Tibial artery (tissue), 4 donors: Measurements from ENCODE around the gene ANKMY2.

Source experiments
- DNase-seq, 2 donors: peaks; one replicate each; pipeline ENCODE4 v3.0.0-alpha.2; 2019
- H3K27ac ChIP-seq, 2 donors: fragments of 200-600 bp; sonication (generic) in 1 of 2; 1 replicate in 1 of 2; 2 replicates in 1 of 2; pipeline ENCODE4 v1.5.1; 2018 to 2019; ENCODE audit warnings: mild to moderate bottlenecking in 1 of 2
- H3K27me3 ChIP-seq, 2 donors: fragments of 200-600 bp; sonication (generic) in 1 of 2; one replicate each; pipeline versions ENCODE4 v1.5.1 to v1.6.0; 2016 to 2019
- H3K36me3 ChIP-seq, 3 donors: fragments of 200-600 bp; sonication (generic) in 2 of 3; one replicate each; pipeline ENCODE4 v1.5.1; 2016 to 2019; ENCODE audit warnings: mild to moderate bottlenecking in 2 of 3
- H3K4me1 ChIP-seq, 4 donors: fragments of 200-600 bp; sonication (generic) in 2 of 4; 1 replicate in 3 of 4; 2 replicates in 1 of 4; pipeline ENCODE4 v1.5.1; 2016 to 2019
- H3K4me3 ChIP-seq, 2 donors: fragments of 200-600 bp; sonication (generic) in 1 of 2; 1 replicate in 1 of 2; 2 replicates in 1 of 2; pipeline ENCODE4 v1.5.1; 2018 to 2019; ENCODE audit warnings: mild to moderate bottlenecking in 2 of 2
- H3K9me3 ChIP-seq, 3 donors: fragments of 200-600 bp; sonication (generic) in 1 of 3; one replicate each; pipeline ENCODE4 v1.5.1; 2016 to 2019
- intact Hi-C: fragments of 100-400 bp; cut with DNase I; formaldehyde crosslinking; loops from one replicate; pipeline ENCODE4 v1.15.0; 2023; ENCODE audit warnings: low total_unique reads
- TF ChIP-seq, protein P1 (sequence below), 2 experiments: fragments of 200-600 bp in 1 of 2; fragments of 450-650 bp in 1 of 2; IDR thresholded peaks; one replicate each; pipeline ENCODE4 v1.5.1; 2017 to 2019; ENCODE audit warnings: antibody characterized with exemption in 2 of 2, mild to moderate bottlenecking in 1 of 2, moderate library complexity in 1 of 2

The ANKMY2 gene

GRCh38 chr7:16670731-16671344 lies 25.3 kb upstream of the ANKMY2 start:
- intact Hi-C loops, result no loop called here
- no peaks in the 10 kb centered on the region for H3K27me3 ChIP-seq
- no peaks in the 10 kb centered on the region for H3K9me3 ChIP-seq
- H3K36me3 ChIP-seq, result peaks cover 12 to 22% (median 20%) of the 10 kb centered on the region in 3 donors
- TF ChIP-seq, protein P1, sequence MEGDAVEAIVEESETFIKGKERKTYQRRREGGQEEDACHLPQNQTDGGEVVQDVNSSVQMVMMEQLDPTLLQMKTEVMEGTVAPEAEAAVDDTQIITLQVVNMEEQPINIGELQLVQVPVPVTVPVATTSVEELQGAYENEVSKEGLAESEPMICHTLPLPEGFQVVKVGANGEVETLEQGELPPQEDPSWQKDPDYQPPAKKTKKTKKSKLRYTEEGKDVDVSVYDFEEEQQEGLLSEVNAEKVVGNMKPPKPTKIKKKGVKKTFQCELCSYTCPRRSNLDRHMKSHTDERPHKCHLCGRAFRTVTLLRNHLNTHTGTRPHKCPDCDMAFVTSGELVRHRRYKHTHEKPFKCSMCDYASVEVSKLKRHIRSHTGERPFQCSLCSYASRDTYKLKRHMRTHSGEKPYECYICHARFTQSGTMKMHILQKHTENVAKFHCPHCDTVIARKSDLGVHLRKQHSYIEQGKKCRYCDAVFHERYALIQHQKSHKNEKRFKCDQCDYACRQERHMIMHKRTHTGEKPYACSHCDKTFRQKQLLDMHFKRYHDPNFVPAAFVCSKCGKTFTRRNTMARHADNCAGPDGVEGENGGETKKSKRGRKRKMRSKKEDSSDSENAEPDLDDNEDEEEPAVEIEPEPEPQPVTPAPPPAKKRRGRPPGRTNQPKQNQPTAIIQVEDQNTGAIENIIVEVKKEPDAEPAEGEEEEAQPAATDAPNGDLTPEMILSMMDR (IDR thresholded peaks at IDR 0.05), result no peak
- DNase-seq, result no peak
- peaks cover 0 to 5% (median 0%) of the 10 kb centered on the region in 4 donors for H3K4me1 ChIP-seq
- H3K27ac ChIP-seq, result no peak overlapping the region
- H3K4me3 ChIP-seq, result no peak overlapping the region

DNA sequence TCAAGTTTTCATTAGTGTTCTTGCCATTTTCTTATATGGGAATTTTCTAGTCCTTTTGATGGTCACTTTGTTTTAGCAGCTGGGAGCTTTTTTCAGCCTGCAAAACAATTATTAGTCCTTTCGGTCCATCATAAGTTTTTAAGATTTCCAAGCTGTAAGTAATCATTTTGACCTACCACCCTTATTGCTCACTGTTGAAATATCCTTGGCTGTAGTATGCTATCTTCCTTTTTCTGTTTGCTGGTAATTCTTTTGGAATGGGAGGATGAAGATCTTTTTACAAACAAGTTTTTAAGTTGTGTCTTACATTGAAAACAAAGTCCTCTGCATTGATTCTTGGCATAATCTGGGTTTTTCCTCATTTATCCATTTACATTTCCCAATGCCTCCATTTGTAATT lies 24.5 kb upstream of the ANKMY2 start:
- Histone ChIP-seq H3K27ac (no peak overlapping the region), H3K4me3 (no peak overlapping the region), H3K36me3 (peaks cover 8 to 16% (median 12%) of the 10 kb centered on the region in 3 donors), H3K9me3 (no peaks in the 10 kb centered on the region), H3K4me1 (peaks cover 0 to 5% (median 0%) of the 10 kb centered on the region in 4 donors), H3K27me3 (no peaks in the 10 kb centered on the region)
- TF ChIP-seq, protein P1 (IDR thresholded peaks at IDR 0.05), result no peak
- intact Hi-C loops, result no loop called here
- DNase-seq, result no peak

- Histone ChIP-seq H3K27ac (no peak overlapping the region), H3K4me1 (peaks cover 0 to 5% (median 0%) of the 10 kb centered on the region in 4 donors), H3K27me3 (no peaks in the 10 kb centered on the region), H3K4me3 (no peak overlapping the region), H3K36me3 (peaks cover 6 to 14% (median 8%) of the 10 kb centered on the region in 3 donors), H3K9me3 (no peaks in the 10 kb centered on the region)
- intact Hi-C loops, result no loop called here
- DNase-seq, result no peak
- TF ChIP-seq, protein P1 (IDR thresholded peaks at IDR 0.05), result no peak
Observed at GRCh38 chr7:16669581-16669980, 24.0 kb upstream of the ANKMY2 start.

- no peak overlapping the region for H3K27ac ChIP-seq
- H3K36me3 ChIP-seq, result peaks cover 3 to 10% (median 5%) of the 10 kb centered on the region in 3 donors
- no peaks in the 10 kb centered on the region for H3K9me3 ChIP-seq
- no peak for DNase-seq
- H3K4me1 ChIP-seq, result peaks cover 0 to 5% (median 0%) of the 10 kb centered on the region in 4 donors
- intact Hi-C loops, result no loop called here
- TF ChIP-seq, protein P1 (IDR thresholded peaks at IDR 0.05), result no peak
- no peak overlapping the region for H3K4me3 ChIP-seq
- H3K27me3 ChIP-seq, result no peaks in the 10 kb centered on the region
Observed at GRCh38 chr7:16668978-16669377, 23.4 kb upstream of the ANKMY2 start.

DNA sequence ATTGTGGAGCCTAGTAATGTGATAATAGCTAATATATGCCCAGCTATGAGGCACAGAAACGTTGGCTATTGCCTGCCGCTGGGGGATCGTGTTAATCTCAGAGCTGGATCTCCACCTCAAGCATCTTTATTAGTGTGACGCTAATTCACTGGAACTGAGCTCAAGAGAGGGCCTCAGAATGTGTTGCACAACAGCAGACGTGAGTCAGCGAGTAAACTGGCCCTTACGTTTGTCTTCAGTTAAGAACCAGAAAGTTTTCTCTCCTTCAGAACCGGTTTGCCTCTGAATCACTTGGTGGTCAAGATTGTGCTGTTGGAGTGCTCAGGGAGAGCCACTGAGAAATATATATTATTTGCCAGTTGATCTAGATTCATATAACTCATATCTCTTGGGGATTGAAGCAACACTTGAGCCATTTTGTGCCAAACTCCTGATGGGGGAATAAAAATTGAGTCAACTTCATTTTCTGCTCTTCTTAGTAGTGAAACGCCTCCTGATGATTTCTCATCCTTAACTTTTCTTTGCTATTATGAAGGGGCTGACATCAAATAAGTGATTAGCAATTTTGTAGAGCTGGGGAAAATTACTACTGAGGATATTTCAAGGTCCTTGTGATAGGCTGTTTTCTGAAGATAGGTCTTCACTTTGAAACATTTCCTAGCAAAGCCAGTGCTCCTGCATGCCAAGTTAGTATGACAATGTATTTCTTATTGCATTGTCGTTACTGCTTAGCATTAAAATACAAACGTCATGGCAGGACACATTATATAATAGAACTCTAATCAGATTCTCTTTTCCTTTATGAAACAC lies 22.7 kb upstream of the ANKMY2 start:
- DNase-seq, result peak; percentile 71 to 81
- no peaks in the 10 kb centered on the region for H3K9me3 ChIP-seq
- H3K27ac ChIP-seq, result peak overlapping the region in 1 of 2 donors; percentile 8
- H3K36me3 ChIP-seq, result peaks cover 3 to 10% (median 5%) of the 10 kb centered on the region in 3 donors
- no peaks in the 10 kb centered on the region for H3K27me3 ChIP-seq
- TF ChIP-seq, protein P1 (IDR thresholded peaks at IDR 0.05), result no peak
- no peak overlapping the region for H3K4me3 ChIP-seq
- intact Hi-C loops, result no loop called here
- H3K4me1 ChIP-seq, result peaks cover 0 to 5% (median 0%) of the 10 kb centered on the region in 4 donors
